HK-2 (cell line): ENCODE measurements around the gene MCM3AP.

Source experiments
- DNase-seq: peaks from one replicate; pipeline ENCODE4 v3.0.0-alpha.2; 2018; ENCODE audit not compliant: unreplicated experiment

Gene MCM3AP

DNA sequence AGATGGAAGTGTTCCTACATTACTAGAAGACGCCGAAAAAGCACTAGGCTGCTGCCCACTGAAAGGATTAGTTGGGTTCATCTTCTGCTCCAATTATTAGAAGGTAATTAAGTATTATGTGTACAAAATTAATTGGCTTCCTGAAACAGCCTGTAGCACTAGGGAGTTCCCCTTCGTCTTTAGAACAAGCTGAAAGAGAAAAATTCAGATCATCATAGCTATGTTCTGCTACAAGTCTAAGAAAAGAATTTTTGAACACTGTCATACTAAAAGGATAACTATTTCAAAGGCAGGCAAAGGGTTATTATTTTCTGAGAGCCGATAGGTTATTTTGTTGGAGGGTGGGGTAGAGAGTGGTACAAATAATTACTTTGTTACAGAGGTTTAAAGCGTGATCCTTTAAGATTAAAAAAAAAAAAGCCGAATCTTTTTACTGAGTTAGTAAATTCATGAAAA lies at the start of gene MCM3AP:
TSS of gene MCM3AP (minus strand) at position 406 of the 456 bp plus-strand sequence. CDS start at position 81, 325 bp downstream.
- no peak for DNase-seq

DNA sequence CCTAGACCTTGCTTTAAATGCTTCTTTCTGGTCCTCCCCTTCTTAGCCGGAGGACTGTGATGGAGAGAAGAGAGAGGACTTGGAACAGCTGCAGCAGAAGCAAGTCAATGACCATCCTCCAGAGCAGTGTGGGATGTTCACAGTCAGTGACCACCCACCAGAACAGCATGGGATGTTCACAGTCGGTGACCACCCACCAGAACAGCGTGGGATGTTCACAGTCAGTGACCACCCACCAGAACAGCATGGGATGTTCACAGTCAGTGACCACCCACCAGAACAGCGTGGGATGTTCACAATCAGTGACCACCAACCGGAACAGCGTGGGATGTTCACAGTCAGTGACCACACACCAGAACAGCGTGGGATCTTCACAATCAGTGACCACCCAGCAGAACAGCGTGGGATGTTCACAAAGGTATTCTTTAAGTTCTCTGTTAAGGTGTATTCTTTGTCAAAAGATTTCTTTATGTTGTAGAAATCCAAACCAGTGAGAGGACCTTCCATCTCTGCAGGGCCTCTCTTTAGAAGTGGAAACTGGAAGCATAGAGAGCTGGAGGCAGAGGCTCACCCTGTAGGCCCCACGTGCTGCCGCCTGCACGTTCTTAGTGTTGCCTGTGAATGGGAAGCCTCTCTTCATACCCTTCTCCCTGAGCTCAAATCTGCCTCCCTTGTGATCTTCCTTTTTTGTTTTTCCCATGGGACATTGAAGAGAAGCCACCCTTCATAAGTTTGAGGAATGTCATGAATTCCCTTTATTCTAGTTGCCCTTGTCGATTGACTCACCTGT lies 49.1 kb upstream of the MCM3AP start:
- DNase-seq: no peak

DNA sequence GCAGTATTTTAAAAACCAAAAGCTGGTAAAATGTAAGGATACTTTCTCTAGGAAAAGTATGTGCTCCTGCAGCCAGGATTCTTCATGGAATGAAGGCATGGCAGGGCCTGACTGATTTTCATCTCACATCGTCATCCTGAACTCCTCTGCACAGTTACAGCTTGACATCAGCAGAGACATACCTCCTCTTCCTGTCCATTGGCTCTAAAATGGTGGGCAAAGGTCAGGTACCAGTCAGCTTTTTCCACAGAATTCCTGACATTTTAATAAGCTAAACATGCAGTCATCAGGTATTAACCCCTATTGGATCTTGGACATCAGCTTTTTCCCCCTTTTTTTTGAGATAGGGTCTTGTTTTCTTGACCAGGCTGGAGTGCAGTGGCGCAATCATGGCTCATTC lies 44.4 kb upstream of the MCM3AP start:
- DNase-seq: no peak

DNA sequence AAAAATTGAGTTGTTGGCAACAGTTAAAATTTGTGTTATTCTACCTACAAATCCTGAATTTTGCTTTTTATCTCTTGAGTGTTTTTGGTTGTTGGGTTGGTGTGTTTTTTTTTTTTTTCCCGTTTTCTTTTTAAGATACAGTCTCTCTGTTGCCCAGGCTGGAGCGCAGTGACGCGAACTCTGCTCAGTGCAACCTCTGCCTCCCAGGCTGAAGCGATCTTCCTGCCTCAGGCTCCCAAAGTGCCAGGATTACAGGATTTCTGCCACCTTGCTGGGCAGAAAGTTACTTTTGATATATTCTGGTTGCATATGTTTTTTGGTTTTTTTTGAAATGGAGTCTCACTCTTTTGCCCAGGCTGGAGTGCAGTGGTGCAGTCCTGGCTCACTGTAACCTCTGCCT lies 42.7 kb upstream of the MCM3AP start:
- no peak for DNase-seq

DNA sequence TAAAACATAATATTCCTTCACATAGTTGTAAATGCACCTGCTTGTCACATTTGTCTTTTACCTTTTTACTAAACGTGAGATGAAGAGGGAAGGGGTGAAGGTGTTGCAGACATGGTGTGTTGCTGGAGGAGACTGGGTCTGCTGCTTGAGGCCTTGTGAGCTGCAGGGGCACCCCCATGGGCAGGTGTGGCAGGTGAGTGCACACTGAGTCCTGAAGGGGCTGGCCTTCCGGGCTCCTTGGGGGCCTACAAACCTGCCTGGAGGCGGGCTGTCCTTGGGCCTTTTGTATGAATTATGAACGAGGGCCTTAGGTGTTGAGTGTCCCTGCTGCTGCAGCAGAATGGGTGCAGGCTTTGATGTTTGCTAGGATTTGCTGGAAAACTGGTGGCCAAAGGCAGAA lies 42.3 kb upstream of the MCM3AP start:
- DNase-seq: no peak

DNA sequence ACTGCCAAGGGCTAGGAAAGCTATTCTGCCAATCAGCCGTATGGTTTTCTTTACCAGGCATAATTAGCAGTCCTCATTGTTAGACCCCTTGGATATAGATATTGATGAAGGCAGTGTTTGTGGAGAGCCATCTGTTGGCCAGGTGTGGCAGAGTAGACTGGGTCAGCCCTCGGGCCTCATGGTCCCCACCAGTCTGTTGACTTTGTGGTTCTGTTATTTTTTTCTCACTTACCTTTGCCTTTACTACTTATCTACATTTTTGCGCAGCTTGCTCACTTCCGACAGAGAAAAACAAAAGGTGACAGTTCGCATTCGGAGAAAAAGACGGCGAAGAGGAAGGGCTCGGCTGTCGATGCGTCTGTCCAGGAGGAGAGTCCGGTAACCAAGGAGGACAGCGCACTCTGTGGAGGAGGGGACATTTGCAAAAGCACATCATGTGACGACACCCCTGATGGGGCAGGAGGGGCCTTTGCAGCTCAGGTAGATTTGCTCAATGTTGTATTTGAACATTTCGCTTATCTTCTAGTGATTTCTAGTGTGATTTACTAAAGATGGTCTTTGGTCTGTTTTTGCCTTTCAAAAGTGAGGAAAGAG lies 40.8 kb upstream of the MCM3AP start:
- no peak for DNase-seq

DNA sequence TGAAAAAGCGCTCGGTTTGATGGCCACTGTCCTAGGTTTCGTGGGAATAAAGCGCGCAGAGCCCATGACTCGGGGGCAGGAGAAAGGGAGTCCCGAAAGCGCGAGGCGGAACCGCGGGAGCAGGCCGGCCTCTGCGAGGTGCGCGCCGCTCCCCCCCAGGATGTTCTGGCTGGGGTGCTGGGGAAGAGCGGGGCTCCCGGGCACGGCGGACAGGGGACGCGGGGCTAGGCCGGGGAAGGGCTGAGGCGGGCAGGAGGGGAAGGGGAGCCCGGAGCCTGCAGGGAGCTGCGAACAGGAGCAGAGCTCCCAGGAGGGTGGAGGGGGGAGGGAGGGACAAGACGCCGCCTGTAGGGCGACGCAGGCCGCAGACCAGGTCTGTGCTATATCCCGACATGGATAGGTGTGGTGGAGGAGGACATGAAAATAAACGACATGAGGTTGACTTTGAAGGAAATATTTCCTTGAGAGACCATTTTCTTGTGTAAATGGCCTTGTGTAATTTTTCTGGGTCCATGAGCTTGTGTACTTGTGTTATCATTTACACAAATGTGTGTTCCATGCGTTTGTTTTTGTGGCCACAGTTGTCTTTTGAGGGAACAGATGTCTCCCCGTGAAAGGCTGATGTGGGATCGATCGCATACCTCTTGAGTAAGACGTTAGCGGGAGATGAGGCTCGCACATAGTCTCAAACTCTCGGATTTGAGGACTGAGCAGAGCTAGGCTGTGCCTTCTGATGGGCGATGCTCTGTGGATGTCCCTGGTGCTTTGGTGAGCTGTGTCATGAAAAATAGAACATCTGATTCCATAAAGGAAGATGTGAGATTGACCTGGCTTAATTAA lies 39.9 kb upstream of the MCM3AP start:
- peak; percentile 40 for DNase-seq

DNA sequence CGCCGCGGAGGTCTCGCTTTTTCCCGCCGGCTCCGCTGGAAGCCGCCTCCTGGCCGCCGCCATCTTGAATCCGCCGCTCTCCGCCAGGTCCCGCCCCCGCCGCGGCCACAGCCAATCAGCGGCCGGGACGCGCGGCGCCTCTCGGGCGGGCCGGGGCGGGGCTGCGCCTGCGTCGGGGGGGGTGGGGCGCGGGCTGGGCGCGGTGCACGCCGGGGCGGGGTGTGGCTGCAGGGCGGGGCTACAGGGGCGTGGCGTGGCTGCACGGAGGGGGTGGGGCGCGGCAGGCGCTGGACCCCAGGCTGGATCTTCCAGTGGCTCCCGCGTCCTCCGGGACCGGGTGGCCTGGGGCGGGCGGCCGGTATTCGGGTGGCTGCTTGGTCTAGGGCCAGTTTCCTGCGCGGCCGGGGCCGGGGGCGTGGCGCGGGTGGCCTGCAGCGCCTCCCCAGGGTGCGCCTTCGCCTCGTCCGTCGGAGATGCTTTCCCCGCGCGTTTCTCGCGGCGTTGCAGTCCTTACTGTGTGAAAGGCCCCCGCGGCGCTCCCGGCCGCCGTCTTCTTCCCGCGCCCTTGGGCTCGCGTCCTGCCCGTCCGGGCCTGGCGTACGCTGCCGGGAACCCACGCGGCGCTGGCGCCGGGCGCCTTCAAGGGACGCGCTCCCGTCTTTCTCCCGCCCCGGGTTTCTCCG lies 39.1 kb upstream of the MCM3AP start:
- DNase-seq: peak; percentile 89

DNA sequence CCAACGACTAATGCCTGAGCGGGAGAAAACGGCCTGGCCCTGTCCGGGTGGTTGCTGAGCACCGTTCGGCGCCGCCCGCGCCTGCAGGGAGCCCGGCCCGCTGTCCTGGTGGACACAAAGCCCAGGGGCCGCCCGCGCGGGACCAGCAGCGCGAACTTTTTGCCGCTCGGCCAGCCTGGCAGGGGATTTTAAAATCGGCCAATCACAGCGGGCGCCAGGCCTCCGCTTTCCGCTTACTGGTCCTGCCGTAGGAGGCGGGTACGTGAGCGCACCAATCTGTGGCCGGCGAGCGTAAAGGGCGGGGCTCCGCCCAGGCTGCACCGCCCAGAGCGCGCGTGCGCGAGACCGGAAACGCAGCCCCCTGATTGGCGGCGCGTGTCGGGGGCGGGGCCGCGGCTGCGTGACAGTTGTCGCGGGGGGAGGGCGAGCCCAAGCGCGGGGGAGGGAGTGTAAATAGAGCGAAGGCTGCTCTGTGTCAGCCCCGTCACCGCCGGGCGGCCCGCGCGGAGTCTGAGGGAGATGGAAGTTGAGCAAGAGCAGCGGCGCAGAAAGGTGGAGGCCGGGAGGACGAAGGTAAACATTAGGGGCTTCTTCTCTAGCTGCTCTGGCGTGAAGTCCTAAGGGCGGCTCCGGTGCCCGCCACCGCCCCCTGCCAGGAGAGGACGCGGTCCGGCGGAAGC lies 38.4 kb upstream of the MCM3AP start, which contains the start of the genes C21orf58 and PCNT:
TSS of gene C21orf58 (minus strand) at position 161 of the 680 bp plus-strand sequence. CDS start 1,132 bp downstream, outside the sequence.
TSS of gene PCNT (plus strand) at position 447 of the 680 bp plus-strand sequence. CDS start at position 520, 73 bp downstream.
- DNase-seq: peak; percentile 94

DNA sequence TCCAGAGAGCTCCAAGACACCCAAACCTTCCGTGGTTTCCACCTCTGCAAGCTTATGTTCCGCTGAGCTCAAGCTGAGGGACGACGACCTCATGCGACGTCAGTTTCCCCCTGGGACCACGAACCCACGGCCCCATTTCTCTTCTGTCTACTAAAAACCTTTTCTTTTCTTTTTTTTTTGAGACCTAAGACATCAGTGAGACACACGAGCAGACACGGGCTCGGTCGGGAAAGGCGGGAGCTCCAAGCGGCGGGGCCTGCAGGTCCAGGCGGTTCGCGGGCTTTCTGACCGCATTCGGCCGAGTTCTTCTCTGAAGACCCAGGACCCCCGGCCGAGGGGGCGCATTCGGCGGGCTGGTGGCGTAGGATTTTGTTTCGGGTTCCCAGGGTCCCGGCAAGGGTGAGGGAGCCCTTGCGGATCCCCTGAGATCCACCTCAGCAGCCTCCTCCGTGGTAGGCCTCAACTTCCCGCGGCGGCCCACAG lies 37.9 kb upstream of the MCM3AP start:
- DNase-seq: peak; percentile 17

DNA sequence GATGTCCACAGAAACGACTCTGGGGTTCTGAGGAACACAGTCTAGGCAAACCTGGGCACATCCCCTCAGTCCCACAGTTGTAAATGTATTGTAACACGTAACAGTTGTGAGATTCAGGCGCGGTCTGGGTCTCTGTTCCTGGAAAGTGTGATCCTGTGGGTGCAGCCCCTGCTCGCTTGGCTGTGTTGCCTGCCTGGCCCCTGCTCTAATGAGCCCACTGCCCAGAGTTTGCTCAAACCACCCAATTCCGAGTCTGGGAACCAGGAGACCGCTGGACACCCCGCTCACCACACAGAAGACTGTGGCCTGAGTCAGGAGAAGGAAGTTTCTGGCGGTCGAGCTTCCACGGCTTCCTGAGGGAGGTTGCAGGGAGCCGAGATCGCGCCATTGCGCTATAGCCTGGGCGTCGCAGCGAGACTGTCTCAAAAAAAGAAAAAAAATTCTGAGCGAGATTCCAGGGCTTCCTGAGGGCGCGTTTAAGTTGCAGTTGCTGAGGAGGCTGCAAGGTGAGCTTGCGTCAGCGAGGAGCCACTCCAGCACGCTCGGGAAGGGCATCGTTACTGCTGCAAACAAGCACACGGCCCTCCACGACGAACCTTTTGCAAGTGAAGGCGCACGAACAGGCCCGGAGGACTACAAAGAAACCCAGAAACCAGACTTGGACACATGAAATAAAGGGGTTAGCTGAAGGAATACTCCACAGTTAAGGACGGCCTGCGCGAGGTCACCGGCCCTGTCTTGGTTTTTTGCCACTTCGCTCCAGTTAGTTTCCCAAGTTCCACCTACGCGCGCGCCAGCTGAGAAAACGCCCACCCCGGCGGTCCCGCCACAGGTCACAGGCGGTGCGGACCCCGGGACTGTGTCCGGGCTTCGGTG lies 37.2 kb upstream of the MCM3AP start:
- peak; percentile 33 for DNase-seq

DNA sequence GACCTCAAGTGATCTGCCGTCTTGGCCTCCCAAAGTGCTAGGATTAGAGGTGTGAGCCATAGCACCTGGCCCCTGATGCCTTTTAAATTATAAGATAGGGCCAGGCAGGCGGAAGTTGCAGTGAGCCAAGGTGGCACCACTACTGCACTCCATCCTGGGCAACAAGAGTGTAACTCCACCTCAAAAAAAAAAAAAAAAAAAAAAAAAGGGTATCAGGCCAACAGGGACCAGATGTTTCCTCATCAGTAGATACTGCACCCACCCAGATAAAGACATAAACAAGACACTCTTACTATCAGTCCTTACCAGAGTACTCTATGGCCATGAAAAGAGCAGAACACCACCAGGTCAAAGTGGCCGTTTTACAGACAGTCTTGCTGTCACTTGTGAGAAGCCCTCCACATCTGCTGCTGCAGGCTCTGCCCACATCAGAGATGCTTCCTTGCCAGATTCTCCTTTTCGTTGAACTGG lies 35.0 kb upstream of the MCM3AP start:
- DNase-seq: no peak

DNA sequence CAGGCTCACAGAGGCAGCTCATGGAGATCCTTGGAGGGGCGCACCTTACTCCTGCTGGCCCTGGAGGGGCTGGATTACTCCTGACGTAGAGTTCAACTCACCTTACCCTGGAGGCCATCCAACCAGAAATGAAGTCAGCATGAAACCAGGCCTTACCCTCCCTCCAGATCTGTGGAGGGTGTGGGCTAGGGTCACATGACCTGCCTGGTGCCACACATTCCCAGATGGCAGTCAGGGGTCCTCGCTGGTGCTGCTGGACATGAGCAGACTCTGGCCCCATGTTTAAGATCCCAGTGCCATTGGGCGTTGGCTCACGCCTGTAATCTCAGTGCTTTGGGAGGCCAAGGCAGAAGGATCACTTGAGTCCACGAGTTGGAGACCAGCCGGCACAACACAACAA lies 33.8 kb upstream of the MCM3AP start:
- no peak for DNase-seq

DNA sequence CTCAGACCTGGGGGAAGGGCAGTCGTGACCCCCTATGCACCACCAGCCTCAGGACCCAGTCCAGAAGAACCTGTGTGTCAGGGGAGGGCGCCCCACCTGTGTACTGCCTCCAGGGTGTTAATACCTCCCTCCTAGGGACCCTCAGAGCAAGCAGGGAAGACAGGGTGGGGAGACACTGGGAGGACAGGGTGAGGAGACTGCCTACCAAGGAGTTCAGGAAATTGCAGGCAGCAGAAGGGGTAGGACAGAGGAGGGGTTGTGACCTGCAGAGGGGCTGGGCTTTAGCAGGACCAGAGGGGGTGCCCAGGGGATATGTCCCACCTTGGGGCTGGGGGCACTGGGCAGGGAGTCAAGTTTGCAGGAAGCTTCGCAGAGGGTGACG lies 33.0 kb upstream of the MCM3AP start:
- no peak for DNase-seq

DNA sequence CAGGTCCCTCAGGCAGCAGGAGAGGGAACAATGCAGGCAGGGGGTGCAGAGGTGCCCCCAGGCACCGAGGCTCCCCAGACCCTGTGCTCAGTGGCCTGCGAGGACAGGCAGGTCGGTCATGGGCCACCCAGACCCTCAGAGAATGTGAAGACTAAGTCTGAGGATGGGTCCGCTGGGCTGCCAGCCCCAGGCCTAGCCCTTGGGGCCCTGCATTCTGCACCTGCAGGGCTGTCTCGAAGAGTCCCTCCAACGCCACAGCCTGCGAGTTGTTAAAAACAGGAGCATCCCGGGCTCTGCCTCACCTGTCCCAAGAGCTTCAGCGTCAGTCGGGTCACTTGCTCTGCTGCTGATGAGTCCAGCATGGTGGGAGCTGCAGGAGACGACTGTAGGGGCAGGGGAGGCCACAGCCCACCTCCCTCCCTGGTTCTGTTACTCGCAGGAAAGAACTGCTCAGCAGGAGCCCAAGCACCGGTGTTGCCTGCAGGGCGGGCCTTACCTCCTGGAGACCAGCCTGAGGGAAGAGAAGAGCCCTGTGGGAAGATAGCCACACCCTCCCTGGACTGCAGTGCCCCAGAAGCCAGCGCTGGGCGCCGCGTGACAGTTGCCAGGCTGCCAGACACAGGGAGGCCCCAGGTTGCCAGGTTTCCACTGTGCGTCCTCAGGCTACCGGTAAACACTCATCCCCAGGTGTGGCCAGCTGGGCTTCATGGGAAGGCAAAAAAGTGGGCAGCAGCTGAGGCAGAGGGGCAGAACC lies 32.5 kb upstream of the MCM3AP start:
- no peak for DNase-seq

DNA sequence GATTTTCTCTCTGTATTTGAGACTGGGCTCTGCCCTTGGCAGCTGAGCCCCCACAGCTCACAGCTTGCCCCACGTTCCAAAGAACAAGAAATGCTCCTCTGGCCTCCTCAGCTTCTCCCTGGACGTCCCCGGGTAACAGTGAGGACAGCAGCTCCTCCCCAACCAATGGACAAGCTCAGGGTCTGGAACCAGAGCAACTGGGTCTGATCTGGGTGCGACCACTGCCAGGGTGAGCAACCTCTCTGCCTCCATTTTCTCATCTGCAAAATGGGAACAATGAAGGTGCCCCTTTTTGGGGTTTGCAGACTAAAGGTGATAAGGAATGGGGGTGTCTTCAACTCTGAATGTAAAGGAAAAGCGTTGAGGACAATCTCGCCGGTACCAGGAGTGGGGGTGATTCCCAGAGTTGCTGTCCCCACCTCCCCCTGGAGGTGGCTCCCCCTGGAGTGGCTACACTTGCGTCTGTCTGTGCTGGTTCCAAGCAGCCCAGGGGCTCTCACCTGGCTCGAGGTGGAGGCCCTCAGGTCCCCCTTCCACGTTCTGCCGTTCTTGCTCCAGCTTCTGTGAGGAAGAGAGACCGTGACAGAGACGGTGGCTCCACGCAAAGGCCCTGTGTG lies 31.4 kb upstream of the MCM3AP start:
- no peak for DNase-seq

DNA sequence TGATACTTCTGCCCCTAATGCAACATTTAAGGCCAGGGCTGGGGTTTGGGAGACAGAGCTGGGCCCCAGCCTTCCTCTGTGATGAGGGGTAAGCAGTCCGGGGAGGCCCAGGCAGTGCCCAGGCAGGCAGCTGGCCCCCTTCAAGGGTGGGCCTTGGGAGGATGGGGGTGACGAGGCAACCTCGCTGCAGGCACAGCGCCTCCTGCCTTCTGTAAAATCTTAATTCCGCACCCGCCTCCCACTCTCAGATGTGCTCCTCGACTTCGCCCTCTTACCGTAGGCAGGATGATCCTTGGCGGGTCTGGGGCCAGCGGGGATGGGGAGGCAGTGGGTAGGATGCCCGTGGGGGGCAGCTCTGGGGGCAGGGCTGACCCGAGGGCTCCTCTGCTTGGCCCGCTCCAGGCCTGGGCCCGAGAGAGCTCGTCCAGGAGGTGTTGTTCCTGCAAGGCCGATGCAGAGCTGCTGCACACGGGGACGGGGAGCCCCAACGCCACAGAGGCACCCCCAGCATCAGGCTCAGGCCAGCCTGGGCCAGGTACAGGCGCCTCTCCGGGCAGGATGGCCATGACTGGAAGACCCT lies 29.1 kb upstream of the MCM3AP start:
- no peak for DNase-seq

DNA sequence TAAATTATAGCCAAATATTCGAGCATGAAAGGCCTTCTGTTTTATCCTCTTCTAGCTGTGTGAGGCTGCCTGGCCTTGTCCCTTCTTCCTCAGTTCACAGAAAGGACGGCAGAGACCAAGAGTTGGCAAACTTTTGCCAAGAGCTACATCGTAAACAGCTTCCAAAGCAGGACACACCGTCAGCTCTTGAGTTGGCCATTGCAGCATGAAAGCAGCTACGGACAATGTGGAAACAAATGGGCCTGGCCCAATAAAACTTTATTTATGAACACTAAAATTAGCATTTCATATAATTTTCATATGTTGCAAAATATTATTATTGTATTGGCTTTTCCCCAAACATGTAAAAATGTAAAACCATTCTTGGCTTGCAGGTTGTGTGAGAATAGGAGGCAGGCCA lies 27.5 kb upstream of the MCM3AP start:
- DNase-seq: no peak
